Activated gamma-delta T cell treated with anti-CD3 and anti-CD28 coated beads, Interleukin-2, amount 50 U/mL, for 16 hours (primary cell): ENCODE measurements around the gene PRRG3.
"Not testable (repeated sequence)": the region's sequence is repeated elsewhere in the genome, so short reads cannot be mapped to it uniquely, and the experiment has no call there.

Experiments used
- DNase-seq: peaks from one replicate; pipeline ENCODE4 v3.0.0-alpha.2; 2020; ENCODE audit warnings: low read depth

The PRRG3 gene

DNA sequence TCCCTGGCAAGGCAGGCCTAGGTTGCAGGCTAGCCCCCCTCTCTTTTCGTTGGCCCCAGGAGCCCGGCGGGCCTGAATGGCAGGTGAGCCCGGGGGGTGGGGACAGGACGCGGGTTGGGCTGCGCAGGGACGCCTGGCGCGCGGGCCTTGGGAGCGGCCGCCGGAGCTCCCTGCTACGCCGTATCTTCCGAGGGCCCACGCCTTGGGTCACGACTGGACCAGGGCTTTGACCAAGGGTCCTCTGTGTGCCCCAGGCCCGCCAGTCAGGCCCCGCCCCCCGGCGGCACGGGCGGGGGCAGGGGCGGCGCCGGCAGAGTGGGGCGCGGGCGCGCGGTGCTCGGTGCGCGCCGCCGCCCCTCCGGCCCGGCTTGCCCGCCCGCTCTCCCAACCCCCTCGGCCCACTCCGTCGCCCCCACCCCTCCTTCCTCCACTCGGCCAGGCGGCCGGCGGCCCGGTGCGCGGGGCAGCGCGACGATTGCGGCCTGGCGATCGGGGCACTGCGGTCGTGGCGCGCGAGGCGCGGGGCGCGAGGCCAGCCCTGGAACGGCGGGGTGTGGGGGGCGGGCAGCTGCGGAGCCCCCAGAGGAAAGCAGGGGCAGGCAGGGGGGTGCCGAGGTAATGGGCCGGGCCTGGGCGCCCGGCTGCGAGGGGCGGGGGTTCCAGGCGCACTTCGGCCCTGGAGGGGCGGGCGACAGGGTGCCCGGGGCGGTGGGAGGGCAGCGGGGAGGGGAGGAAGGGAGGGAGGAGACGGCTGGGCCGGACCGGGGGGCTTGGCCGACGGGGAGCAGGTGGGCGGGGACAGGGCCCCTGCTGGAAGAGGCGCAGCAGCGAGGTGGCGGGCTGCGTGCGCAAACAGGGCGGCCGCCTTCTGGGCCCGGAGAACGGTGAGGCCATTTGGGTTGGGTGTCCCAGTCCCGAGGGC lies at the start of gene PRRG3:
TSS of gene PRRG3 (plus strand) at position 798 of the 922 bp plus-strand sequence. CDS start 3,357 bp downstream, outside the sequence.
- no peak for DNase-seq

DNA sequence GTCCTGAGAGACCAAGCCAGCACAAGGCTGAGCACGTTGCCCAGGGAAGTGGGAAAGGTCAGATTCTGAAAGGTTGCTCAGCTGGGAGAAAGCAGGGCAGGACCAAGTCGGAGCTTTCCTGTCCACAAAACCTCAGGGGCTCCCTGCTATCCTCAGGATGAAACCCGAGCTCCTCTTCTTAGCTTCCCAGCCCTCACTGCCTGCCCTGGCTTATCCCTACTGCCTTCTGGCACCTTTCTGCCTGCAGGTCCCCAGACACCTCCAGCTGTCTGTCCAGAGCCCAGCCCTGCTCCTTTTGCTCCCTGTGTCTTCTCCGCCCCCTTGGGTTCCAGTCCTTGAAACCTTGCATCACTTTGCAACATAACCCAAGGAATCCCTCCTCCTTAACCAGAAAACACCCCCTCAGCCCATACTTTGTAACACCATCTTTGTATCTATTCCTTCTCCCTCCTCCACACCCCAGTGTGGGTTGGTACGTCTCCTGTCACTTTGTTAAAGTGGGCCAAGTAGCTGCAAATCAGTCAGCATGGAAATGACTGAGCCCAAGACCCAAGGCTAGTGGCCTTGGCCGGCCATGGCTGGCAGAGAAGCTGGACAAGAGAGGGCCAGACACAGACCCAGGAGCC lies 20.0 kb upstream of the PRRG3 start:
- no peak for DNase-seq

DNA sequence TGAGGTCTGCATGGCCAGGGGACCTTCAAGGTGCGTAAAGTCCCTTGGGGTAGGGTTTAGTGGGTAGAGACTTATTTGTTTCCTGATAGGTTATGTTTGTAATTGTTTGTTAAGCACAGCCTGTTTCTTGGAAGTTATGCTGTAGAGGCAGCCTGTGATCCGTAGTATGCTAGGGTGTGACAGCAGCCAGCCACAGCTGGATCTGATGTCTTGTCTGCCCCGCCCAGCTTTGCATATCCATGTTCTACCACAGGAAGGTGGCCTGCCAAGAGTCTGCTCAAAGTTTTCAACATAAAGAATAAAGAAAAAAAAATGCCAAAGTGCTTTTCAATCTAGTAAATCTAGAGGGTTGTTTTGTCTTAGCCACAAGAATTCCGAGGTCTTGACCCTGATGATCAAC lies 19.1 kb upstream of the PRRG3 start:
- no peak for DNase-seq

DNA sequence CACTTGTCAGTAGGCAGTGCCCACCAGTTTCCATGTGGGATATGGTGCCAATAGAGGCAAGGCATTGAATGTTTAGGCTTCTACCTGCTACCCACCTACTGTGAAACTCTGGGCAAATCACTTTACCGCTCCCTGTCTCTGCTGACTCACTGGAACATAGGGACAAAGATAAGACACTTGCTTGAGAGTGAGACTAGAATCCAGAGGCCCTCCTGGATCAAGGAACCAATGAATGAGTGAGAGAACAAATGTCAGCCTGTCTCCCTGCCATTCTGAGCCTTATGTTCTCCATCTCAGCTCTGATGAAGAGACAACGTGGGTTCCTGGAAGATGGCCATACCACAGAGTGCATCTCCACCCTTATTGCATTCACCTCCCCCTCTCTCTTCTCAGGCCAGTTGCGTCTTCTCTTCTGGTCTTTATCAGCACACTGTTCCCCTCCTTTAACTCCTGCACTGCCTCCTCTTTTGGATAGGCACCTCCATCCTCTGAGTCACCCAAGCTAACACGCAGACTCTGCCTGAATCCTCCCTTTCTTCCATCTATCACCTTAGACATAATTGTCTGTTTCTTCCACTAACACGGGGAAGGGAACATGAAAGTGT lies 15.4 kb upstream of the PRRG3 start:
- no peak for DNase-seq

DNA sequence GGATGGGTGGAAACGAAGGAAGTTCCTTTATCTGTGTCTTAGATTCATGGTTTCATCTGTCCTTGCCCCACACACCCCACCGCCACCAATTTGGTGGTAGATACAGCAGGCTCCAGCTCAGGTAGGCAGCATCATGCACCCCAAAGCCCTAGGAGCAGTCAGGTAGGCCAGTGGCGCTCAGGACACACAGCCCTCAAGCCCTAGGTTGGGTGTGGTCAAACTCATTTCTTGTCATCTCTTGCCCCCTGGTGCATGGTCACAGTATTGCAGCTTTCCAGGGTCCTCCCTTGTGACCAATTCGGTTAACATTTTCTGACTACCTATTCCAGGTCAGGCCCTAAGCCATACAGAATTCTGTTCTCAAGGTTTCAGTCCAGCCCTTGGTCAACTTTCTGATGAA lies 14.5 kb upstream of the PRRG3 start:
- DNase-seq, result peak; percentile 20

DNA sequence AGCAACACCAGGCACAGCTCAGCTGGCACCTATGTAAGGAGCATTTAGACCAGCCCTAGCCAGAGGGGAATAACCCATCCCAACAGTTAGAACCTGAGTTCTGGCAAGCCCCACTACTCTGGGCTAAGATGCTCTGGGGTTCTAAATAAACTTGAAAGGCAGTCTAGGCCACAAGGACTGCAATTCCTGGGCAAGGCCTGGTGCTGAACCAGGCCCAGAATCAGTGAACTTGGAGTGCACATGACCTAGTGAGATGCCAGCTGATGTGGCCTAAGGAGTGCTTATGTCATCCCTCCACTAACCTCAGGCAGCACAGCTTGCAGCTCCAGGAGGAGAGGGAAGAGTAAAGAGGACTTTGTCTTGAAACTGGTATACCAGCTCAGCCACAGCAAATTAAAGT lies 7.6 kb upstream of the PRRG3 start:
- DNase-seq, result no peak

DNA sequence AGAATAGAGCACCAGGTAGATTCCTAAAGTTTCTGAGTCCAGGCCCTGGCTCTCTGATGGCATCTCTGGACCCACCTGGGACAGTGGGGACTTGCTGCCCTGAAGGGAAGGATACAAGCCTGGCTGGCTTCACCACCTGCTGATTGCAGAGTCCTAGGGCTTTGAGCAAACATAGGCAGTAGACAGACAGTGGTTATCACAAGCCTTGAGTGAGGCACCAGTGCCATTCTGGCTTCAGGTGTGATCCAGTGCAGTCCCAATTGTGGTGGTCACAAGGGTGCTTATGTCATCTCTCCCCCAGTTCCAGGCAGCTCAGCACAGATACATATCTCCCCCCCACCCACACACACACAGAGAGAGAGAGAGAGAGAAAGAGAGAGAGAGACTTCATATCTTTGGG lies 6.6 kb upstream of the PRRG3 start:
- DNase-seq, result no peak

DNA sequence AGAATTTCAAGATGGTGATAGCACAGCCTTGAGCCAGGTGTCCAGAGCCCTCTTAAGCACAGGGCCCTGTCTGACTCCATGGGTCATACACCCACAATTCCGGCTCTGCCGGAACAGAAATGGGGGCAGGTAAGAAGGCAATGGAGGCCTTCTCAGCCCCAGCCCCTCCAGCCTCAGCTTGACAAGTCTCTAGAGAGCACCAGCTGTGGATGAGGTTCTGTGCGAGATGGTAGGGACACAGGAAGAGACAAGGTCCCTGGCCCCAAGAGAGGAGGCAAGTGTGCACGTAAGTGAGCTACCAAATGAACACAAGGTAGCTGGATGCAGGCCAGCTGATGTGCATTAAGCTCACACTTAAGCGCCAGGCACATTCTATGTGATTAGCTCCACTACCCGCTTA lies 2.4 kb upstream of the PRRG3 start:
- no peak for DNase-seq

DNA sequence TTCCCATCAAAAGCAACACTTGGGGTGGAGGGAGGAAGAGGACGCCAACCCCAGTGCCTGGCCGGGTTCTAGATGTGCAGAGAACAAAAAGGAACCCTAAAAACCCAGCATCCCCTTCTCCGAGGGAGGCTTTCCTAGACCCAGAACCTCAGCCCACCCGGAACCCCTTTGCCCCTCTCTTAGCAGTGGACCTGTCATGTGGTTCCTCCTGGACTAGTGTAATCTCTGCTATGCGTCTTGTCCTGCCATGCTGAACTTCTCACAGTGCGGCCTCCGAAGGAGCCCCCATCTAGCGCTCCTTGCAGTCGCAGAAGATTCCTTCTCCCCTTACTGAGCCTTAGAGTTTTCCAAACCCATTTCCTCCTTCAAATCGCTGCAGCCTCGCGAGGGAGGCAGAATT lies 1.1 kb upstream of the PRRG3 start:
- no peak for DNase-seq

DNA sequence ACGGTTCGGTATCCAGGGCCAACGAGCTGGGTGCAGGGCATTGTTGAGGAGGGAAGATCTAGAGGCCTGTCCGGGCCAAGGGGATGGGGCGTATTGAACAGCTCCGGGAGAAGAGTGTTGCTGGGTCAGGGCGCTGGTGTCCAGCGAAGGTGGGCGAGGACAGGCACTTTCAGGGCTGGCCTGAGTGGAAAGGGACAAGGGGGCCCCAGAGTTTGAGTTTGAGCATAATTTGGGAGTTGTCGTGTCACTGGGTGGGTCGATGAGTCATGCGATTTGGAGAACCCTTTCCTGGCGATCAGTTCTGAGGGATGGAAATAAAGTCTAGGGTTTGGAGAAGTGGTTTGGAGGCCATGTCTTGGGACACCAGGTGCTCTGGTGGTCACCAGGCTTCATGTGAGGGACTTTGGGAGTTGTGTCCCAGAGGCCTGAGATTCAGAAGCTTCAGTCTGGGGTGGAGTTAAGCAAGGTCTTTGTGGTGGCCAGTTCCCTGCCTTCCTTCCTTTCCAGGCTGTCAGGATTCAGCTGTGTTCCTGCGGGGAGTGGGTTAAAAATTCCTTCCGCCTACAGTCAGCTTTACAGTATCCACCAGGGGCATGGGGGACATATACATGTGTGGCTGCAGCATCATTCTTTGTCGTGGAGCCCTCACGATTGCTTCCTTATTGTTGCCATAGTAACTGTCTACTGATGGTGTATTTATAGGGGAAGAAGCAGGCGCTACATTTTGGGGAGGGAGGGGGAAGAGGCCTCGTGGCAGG lies 504 bp downstream of the PRRG3 start:
- no peak for DNase-seq

DNA sequence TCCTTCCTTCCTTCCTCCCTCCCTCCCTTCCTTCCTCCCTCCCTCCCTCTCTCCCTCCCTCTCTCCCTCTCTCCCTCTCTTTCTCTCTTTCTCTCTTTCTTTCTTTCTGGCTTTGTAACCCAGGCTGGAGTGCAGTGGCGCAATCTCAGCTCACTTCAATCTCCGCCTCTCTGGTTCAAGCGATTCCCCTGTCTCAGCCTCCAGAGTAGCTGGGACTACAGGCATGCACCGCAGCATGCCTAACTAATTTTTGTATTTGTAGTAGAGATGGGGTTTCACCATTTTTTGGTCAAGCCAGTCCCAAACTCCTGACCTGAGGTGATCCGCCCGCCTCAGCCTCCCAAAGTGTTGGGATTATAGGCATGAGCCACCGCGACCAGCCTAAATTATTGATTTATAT lies 1.8 kb downstream of the PRRG3 start:
- not testable (repeated sequence) for DNase-seq

DNA sequence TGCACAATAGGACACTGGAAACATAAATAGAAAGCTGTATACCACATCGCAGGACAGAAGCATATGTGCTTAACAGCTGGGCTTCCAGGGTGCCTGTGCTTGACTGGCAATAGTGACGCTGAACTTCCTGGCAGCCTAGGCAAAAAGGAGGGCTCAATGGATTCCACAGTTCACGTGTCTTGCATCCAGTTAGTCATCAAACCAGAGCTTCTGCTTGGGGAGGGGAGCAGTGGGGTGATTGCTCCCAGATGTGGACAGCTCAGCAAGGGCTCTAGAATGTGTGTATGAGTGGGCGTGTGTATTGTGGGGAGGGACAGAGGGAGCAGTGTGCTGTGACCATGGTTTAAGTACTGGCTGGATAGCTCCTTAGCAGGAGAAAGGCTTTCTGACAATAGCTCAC lies 2.3 kb downstream of the PRRG3 start:
- DNase-seq, result no peak

DNA sequence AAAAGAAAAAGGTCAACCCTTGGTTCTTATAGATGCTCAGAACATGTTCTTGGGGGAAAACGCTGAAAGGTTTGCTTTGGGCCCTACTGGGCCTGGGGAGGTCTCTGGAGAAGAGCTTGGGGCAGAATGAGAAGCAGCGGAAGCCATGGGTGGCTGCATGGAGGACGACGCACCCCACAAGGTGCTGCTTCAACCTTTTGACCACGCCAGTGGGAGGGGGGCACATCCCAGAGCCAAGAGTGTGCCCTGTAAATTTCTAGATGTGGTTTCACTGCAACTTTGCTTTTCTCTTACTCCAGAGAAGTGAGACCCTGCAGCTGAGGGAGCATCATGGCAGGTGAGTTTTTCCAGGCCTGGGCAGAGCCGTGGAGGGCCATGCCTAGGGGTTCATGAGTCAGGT lies 3.2 kb downstream of the PRRG3 start:
- DNase-seq, result no peak

DNA sequence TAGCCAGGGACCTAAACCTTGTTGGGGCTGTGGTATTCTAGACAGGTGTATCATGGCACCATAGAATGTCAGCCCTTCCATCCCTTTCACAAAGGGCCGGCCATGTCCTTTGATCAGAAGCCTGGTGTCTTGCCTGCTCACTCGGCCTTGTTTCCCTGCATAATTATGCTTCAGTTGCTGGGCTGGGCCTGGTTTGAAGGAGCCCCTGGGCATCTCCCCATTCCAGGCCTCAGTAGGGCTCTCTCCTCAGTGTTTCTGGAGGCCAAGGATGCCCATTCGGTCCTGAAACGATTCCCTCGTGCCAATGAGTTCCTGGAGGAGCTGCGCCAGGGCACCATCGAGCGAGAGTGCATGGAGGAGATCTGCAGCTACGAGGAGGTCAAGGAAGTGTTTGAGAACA lies 4.5 kb downstream of the PRRG3 start:
- DNase-seq, result no peak

DNA sequence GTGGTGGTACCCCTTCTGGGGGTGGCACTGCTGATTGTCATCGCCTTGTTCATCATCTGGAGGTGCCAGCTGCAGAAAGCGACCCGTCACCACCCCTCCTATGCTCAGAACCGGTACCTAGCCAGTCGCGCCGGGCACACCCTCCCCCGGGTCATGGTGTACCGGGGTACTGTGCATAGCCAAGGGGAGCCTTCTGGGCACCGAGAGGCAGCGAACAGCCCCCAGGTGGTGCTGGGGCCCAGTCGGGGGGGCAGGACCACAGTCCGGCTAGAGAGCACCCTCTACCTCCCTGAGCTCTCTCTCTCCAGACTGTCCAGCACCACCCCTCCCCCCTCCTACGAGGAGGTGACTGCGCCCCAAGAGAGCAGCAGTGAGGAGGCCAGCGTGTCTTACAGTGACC lies 5.3 kb downstream of the PRRG3 start:
- no peak for DNase-seq

DNA sequence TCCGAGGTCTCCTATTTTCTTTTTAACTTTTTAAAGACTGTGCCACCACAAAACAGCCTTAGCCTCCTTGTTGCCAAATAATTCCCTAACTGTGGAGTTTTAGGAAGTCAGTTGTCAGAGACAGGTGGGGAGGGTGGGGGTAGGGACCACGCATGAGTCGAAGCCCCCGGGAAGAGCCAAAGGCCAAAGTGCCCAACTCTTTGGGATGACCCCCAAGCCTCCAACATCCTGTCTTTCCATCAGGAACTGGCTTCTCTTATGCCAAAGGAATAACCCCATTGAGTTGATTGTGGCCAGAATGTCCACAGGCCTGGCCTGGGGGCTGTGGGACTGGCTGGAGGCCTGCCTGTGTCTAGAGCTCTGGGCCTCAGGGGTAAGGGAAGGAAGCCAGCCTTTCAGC lies 5.8 kb downstream of the PRRG3 start:
- no peak for DNase-seq

DNA sequence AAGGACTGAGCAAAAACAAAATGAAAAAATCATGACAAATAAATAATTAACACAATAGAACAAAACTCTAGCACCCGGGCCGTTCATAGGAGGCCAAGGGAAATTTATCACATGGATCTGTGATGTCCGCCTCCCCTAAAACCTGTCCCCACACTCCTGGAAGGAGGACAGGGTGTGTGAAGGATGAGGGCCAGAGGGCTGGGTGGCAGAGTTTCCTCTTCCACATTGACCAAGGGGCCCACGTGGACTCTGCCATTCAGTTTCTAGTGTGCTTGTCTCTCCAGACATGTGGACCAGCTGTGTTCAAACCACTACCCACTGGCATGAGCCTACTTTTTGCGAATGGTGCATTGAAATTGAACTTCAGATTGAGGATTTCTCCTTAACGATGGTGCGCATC lies 6.3 kb downstream of the PRRG3 start:
- DNase-seq, result no peak

DNA sequence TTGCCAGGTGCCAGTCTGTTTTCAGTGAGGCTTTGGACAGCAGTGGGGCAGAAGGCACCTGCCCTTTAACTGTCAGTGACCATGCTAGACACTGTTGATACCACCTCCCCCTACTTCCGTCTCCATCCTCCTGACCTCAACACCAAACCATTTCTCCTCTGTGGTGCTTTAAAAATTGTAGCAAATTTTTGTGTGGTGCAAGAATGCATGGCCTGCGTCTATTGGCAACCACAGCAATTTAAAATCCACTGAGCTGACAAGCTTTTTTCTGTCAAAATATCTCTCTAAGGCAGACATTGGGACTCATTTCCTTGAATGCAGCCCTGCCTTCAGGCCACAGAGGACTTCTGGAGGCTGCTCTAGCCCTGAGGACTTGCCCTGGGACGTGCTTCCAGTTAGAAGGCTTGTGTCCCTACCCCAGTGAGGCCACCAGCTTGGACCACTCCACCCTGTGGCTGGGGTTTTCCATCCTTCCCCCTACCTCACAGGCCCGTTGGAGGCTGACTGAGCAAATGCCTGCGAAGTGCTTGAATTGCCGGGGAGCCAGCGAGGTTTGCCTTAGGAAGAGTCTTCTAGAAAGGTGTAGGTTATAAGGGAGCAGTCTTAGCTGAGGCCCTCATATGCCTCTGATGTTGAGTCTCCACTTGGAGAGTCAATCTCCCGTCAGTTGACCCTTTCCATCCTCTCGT lies 6.9 kb downstream of the PRRG3 start:
- no peak for DNase-seq

DNA sequence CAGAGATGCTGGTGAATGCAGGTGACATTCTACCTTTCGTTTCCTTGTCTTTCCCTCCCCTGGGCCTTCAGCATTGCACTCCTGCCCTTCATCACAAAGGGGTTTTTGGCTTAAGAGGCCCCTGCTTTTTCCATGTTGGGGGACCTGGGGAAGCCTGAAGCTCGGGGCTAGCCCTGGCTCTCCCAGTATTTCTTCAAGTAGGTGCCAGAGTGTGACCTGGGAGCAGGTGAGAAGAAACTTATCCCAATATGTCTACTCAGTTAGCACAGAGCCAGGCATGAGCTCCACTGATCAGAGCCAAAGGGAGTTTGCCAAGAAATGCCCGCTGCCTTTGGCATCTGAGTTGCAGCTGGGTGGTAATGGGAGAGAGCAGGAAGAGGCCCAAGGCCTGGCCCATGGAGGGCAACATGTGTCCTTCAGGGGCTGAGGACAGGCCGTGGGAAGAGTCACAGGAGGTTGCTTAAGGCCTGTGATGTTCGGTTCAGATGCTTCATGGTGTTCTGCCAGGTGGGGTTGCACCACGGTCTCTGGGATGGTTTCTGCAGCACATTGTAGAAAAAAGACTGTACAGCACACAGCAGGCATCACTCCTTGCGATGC lies 7.6 kb downstream of the PRRG3 start:
- DNase-seq, result no peak

DNA sequence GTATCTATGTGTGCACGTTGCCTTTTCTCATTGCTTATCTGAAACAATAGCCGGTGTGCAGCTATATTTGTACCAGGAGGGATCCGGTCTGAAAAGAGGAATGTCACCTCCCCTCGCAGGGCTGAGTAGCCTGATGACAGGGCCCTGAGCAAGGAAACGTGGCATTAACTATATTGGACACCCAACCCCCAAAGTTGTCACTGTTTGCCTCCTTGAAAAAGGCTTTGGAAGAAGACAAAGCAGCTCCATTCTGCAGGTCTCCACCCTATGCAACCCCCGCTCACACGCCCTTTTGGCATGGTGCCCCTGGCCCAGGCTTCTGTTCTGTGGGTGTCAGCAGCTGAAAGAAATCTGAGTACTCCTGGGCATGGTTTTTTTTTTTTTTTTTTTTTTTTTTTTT lies 8.2 kb downstream of the PRRG3 start:
- DNase-seq, result no peak

DNA sequence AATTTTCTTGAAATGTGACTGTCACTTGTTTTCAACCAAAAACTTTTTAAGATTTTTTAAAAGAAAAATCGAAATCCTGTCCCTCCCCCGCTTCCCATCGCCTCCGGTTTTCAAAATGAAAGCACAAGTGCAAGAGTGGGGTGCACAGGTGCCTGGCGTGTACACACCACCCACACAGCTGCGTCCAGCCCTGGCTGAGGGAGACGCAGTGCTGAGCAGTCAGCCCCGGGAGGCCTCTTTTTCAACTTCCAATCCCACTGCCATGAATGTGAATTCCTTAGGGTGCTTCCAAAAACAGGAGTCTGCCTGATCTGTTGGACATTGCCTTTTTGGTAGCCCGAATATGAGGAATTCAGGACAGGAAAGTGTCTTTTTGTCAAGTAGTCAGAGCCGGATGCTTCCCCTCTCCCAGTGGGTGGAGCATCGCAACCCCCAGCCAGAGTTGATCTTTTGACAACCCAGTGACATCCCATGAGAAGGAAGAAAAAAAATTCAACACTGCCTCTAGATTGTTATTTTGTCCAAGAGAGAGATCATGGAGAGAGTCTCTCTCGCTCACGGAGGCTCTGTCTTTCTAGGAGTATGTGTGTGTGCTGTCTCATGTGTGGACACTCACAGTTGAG lies 8.9 kb downstream of the PRRG3 start:
- no peak for DNase-seq
